Left ventricle myocardium inferior (tissue), 1 donor: ENCODE measurements around the gene RAB18. TPM values are rescaled to one million over a fixed set of nuclear protein-coding genes. Genes with fewer than 3 reads are reported as not detected.
"Not testable (repeated sequence)": the region's sequence is repeated elsewhere in the genome, so short reads cannot be mapped to it uniquely, and the experiment has no call there.

Source experiments
- DNase-seq: peaks from one replicate; pipeline ENCODE4 v3.0.0-alpha.2; 2020
- H3K27ac ChIP-seq: fragments of 200-600 bp; replicated peaks from 2 replicates; pipeline ENCODE4 v1.8.0; 2021
- H3K27me3 ChIP-seq: fragments of 200-600 bp; 2 replicates; pipeline ENCODE4 v1.8.0; 2021; ENCODE audit warnings: low read depth
- H3K36me3 ChIP-seq: fragments of 200-600 bp; 2 replicates; pipeline ENCODE4 v1.8.0; 2021
- H3K4me1 ChIP-seq: fragments of 200-600 bp; 2 replicates; pipeline ENCODE4 v1.8.0; 2021
- H3K4me3 ChIP-seq: fragments of 200-600 bp; 2 replicates; pipeline ENCODE4 v1.8.0; 2021; ENCODE audit warnings: mild to moderate bottlenecking, moderate library complexity
- H3K9me3 ChIP-seq: fragments of 200-600 bp; replicated peaks from 2 replicates; pipeline ENCODE4 v1.8.0; 2021
- intact Hi-C: fragments of 100-400 bp; cut with micrococcal nuclease; formaldehyde crosslinking; loops from one replicate; pipeline ENCODE4 v1.11.0; 2022
- total RNA-seq: library from RNA; stranded (reverse); fragmentation: NEBNext Ultra II Directional; extraction: Animal tissue kit (Norgen Biotek cat#: 25700); gene quantifications from one replicate; pipeline ENCODE4 v1.2.1, GENCODE V29; 2021
- TF ChIP-seq, protein P1 (sequence below): fragments of 200-600 bp; IDR thresholded peaks from 2 replicates; pipeline ENCODE4 v1.8.0; 2021; ENCODE audit warnings: antibody characterized with exemption, mild to moderate bottlenecking, borderline replicate concordance
- donor health status: DM: no; HTN: yes; CAD: no; lungs with severe emphysema.

RAB18 gene
- total RNA-seq, 1 donor from 2014 or later = 145 TPM

DNA sequence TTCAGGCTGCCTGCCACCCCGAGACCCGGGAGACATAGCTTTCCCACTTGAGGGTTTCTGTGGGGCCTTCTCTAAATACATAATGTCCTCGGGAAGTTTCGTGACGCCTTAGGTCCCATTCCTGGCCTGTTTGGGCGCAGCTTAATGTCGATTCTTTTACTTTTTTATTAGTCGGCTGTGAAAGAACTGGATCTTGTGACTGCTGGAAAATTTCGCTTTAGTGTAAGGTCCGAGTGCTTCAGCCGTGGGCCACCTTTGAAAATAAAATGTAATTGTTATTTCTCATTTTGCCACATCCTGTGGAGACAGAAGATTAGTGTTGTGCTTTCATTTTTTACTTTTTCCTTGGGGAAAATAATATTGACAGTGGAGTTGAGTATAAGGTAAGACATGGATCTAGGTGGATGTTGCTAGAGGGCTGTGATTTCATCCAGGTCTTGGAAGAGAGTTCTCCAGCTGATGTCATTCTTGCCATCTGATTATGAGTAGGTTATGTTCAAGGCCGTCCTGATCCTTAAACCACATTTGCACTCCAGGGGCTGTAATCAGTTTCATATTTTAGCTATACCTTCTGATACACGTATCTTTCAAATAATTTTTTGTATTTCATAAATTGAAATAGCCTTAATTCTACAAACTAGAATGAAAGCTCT is 830 bp downstream of the RAB18 start:
- H3K9me3 ChIP-seq = no peaks in the 10 kb centered on the region
- TF ChIP-seq, protein P1, sequence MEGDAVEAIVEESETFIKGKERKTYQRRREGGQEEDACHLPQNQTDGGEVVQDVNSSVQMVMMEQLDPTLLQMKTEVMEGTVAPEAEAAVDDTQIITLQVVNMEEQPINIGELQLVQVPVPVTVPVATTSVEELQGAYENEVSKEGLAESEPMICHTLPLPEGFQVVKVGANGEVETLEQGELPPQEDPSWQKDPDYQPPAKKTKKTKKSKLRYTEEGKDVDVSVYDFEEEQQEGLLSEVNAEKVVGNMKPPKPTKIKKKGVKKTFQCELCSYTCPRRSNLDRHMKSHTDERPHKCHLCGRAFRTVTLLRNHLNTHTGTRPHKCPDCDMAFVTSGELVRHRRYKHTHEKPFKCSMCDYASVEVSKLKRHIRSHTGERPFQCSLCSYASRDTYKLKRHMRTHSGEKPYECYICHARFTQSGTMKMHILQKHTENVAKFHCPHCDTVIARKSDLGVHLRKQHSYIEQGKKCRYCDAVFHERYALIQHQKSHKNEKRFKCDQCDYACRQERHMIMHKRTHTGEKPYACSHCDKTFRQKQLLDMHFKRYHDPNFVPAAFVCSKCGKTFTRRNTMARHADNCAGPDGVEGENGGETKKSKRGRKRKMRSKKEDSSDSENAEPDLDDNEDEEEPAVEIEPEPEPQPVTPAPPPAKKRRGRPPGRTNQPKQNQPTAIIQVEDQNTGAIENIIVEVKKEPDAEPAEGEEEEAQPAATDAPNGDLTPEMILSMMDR = no peak
- peak overlapping the region; percentile 89 for H3K4me3 ChIP-seq
- H3K36me3 ChIP-seq = no peaks in the 10 kb centered on the region
- H3K27ac ChIP-seq = peak overlapping the region; percentile 91
- no peak for DNase-seq
- peaks cover 61% of the 10 kb centered on the region for H3K4me1 ChIP-seq
- H3K27me3 ChIP-seq = no peaks in the 10 kb centered on the region
- intact Hi-C loops = no loop called here

DNA sequence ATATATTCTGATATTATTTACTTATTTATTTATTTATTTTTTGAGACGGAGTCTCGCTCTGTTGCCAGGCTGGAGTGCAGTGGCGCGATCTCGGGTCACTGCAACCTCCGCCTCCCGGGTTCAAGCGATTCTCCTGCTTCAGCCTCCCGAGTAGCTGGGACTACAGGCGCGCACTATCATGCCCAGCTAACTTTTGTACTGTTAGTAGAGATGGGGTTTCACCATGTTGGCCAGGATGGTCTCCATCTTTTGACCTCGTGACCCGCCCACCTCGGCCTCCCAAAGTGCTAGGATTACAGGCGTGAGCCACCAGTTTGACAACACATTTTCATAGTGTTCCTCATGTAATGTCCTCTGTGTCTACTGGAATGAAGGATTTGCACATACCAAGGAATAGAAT is 1.4 kb downstream of the RAB18 start:
- peak overlapping the region; percentile 91 for H3K27ac ChIP-seq
- H3K4me3 ChIP-seq = peak overlapping the region; percentile 89
- H3K9me3 ChIP-seq, H3K27me3 ChIP-seq, DNase-seq, intact Hi-C loops, H3K36me3 ChIP-seq: not testable (repeated sequence)
- peaks cover 66% of the 10 kb centered on the region for H3K4me1 ChIP-seq

- peak overlapping the region; percentile 69 for H3K27ac ChIP-seq
- peaks cover 3% of the 10 kb centered on the region for H3K36me3 ChIP-seq
- peak overlapping the region; percentile 89 for H3K4me3 ChIP-seq
- no peaks in the 10 kb centered on the region for H3K27me3 ChIP-seq
- no peak for DNase-seq
- no peaks in the 10 kb centered on the region for H3K9me3 ChIP-seq
- peaks cover 70% of the 10 kb centered on the region for H3K4me1 ChIP-seq
- TF ChIP-seq, protein P1 = no peak
- intact Hi-C loops = no loop called here
Measured at GRCh38 chr10:27506280-27506679, 2.2 kb downstream of the RAB18 start.

GRCh38 chr10:27512548-27512947 is 8.4 kb downstream of the RAB18 start:
- Histone ChIP-seq H3K4me1 (peaks cover 43% of the 10 kb centered on the region), H3K9me3 (no peaks in the 10 kb centered on the region), H3K27ac (no peak overlapping the region), H3K36me3 (peaks cover 21% of the 10 kb centered on the region), H3K4me3 (no peak overlapping the region), H3K27me3 (no peaks in the 10 kb centered on the region)
- intact Hi-C loops = no loop called here
- no peak for DNase-seq
- TF ChIP-seq, protein P1 = no peak

- H3K9me3 ChIP-seq = no peaks in the 10 kb centered on the region
- peaks cover 21% of the 10 kb centered on the region for H3K36me3 ChIP-seq
- H3K27me3 ChIP-seq = no peaks in the 10 kb centered on the region
- H3K4me3 ChIP-seq = no peak overlapping the region
- H3K4me1 ChIP-seq = peaks cover 37% of the 10 kb centered on the region
- no peak overlapping the region for H3K27ac ChIP-seq
- TF ChIP-seq, protein P1 = no peak
- intact Hi-C loops = no loop called here
- DNase-seq = no peak
Measured at GRCh38 chr10:27513451-27514191, 9.5 kb downstream of the RAB18 start.

- Histone ChIP-seq H3K27ac (no peak overlapping the region), H3K27me3 (no peaks in the 10 kb centered on the region), H3K4me3 (no peak overlapping the region), H3K9me3 (no peaks in the 10 kb centered on the region), H3K36me3 (peaks cover 21% of the 10 kb centered on the region), H3K4me1 (peaks cover 37% of the 10 kb centered on the region)
- TF ChIP-seq, protein P1 = no peak
- no peak for DNase-seq
- intact Hi-C loops = no loop called here
Measured at GRCh38 chr10:27514243-27514642, 10.1 kb downstream of the RAB18 start.
